PC-9 (cell line): ENCODE data around the gene CSGALNACT2.

ENCODE experiments used
- CTCF ChIP-seq: fragments of 200-600 bp; sonication (generic); conservative IDR thresholded peaks from 2 replicates; pipeline ENCODE4 v1.6.1; 2017; ENCODE audit warnings: mixed run types, antibody characterized with exemption, mild to moderate bottlenecking, moderate library complexity
- EZH2 ChIP-seq: fragments of 200-600 bp; sonication (generic); IDR thresholded peaks from 2 replicates; pipeline ENCODE4 v1.8.0; 2017; ENCODE audit warnings: antibody characterized with exemption, low read depth

- no peak for TF ChIP-seq CTCF
- TF ChIP-seq EZH2 = no peak
These were observed 27.1 kb upstream of the CSGALNACT2 start for GRCh38 chr10:43111101-43111500.
